HG02571 (cell line): ENCODE results near the gene PSMC3.

Experiments
- ATAC-seq: cut with Tn5 transposase; IDR thresholded peaks from one replicate; pipeline ENCODE4 v1.9.1; 2021; ENCODE audit warnings: mild to moderate bottlenecking, moderate library complexity; ENCODE audit not compliant: unreplicated experiment

The PSMC3 gene

DNA sequence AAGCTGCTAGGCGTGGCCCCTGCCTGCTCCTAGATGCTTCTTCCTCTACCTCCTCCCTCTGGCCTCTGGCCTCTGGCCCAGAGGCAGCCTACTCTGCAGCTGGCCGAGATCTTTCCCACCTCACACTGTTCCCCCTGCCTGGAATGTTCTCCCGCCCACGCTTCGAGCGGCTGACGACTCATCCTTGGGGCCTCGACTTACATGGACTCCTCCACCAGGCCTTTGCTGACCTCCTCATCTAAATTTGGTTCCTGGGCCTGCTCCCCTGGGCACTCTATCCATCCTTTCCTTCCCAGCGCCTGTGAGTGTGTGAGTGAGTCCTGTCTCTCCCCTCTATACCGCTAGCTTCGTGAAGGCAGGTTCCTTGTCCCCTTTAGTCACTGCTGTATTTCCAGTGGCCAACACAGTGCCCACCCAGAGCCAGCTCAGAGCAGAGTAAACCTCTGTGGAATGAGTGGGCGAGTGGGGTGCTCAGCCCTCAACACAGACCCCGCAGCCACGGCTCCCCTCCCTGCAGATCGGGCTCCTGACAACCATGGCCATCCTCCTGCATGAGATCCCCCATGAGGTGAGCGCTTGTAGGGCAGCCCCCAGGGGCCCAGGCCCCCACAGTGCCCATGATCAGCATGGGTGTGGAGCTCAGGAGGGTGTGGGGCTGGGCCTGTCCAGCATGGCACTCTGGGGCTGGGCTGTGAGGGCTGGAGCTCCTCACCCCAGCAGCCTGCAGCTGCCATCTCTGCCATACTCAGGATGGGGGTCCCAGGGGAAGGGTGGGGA, 12.1 kb downstream of the PSMC3 start:
- ATAC-seq = no peak

DNA sequence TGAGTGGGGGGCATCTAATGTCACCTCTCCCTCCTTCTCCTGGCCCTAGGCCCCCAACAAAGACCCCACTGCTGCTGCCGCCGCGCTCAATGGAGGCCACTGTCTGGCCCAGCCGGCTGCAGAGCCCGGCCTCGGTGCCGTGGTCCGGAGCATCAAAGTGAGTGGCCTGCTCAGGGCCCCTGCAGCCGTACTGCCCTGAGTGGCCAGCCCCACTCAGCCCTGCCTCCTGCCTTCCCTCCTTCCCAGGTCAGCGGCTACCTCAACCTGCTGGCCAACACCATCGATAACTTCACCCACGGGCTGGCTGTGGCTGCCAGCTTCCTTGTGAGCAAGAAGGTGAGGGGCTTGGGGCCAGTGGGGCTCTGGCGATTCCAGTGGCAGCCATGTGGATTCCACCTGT, 12.9 kb downstream of the PSMC3 start:
- ATAC-seq = no peak

DNA sequence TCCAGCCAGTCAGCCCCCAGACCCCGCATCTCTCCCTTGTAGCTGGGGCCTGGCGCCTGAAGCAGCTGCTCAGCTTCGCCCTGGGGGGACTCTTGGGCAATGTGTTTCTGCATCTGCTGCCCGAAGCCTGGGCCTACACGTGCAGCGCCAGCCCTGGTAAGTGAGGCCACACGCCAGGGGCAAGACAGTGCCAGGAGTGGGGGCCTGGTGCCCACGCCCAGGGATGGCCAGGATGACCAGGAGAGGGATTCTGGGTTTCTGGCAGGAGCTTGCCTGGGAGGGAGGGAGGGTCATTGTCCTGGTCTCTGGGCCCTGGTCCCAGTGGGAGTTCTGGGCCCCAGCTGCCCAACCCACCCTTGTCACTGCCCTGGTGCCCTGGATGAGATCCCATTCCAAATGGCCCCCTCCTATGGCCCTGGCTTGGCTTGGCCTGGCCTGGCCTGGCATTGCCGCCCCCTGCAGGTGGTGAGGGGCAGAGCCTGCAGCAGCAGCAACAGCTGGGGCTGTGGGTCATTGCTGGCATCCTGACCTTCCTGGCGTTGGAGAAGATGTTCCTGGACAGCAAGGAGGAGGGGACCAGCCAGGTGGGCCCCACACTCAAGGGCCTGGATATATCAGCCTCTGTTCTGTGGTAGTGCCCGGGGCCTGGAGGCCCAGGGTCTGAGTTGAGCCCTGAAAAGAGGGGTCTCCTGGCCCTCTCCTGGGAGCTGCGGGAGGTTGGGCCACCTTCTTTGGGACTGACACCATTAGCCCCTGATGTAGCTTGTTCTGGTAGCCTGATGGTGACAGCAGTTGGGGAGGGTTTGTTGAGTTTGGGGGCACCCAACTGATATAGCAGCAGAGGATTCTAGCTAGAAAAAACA, 14.1 kb downstream of the PSMC3 start:
- no peak for ATAC-seq

DNA sequence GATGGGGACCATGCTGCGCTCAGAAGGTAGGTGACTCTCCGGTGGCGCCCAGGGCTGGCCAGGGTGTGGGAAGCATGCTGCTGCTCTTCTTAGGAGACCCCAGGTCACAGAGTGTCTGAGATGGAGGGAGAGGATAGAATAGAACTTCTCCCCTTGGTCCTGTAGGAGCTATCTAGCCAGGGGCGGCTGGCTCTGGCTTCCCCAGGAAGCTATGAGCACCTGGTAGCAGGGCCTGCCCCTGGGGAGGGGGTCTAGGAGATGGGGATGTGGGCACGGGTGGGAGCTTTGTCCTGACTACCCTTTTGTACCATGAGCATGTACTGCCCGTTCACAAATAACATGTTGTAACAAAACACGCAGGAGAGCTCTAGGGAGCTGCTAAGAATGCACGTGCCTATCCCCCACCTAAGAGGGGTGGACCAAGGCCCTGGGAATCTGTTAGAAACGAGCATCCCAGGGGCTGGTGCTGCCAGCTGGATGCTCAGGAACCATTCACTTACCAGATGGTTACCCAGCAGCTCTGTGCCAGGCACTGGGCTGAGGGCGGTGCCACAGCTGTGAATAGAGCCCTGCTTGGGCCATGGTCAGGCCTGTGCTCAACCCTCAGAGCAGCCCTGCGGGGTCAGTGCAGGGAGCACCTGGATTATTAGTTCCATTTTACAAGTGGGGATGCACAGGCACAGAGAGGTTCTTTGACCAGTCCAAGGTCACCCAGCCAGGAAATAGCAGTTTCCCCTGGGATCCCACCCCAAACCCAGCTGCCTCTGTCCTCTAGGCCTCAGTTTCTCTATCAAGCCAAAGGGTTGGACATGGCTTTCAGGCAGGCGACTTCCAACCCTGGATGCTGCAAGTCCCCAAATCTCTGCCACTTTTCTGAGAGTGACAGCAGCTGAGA, 15.6 kb downstream of the PSMC3 start:
- no peak for ATAC-seq

DNA sequence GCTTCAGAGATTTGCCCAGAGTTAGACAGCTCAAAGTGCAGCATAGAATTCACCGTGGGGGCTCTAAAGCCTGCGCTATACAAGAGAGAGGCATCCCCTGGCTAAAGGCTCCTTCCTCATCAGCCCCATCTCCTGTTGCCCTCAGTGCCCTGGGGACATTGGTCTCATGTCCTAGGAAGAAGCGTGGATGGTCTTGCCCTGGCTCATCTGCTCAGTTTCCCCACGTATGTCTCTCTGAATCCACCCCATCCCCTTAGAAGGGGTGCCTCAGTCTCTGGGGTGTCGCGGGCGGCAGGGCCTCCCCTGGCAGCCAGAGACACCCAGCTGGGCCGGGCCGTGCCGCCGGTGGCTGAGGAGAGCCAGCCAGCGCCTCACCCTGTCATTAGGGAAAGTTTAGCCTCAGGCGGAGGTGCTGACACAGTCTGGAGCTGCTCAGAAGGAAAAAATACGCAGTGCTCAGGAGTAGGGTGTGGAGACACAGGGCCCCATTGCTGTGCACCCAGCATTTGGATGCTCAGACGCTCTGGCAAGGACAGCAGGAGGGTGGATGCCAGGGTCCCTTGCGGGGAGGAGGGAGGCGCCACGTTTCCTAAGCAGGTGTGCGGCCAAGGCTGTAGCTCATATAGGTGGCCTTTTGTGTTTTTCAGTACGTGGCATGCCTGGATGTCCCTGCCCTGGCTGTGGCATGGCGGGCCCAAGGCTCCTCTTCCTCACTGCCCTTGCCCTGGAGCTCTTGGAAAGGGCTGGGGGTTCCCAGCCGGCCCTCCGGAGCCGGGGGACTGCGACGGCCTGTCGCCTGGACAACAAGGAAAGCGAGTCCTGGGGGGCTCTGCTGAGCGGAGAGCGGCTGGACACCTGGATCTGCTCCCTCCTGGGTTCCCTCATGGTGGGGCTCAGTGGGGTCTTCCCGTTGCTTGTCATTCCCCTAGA, 16.5 kb downstream of the PSMC3 start:
- no peak for ATAC-seq

DNA sequence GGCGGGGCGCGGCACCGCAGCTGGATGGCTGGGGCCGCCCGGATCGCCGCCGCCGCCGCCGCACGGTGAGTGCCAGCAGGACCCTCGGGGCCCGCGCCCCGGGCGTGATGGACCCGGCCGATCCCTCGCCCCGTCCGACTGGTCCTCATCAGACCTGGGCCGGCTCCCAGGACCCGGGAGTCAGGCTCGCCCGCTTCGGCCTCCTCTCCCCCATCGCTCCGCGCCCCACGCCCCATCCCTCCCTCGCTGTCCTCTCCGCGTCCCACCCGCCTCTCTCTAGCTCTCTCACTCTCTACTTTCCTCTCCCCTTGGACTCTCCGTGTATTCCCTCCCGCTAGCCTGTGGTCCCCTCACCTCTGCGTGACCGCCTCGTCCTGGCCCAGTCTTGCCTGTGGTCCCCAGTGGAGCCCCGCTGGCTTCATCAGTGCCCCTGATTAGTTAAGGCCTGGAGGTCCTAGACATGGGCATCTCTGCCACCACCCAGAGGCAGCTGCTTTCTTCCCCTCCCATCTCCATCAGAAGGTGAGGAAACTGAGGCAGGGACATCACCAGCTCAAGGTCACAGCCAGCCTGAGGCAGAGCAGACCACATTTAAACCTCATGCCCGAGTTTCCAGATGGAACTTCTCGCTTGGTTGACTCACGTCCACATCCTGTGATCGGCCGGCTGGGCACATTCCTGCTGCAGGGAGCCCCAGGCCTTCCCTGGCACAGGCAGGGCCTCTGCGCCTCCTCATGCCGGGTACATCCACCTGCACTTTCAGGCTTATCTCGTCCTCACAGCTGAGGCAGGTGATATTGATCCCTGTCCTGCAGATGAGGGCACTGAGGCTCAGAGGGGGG, 17.4 kb downstream of the PSMC3 start:
- no peak for ATAC-seq

DNA sequence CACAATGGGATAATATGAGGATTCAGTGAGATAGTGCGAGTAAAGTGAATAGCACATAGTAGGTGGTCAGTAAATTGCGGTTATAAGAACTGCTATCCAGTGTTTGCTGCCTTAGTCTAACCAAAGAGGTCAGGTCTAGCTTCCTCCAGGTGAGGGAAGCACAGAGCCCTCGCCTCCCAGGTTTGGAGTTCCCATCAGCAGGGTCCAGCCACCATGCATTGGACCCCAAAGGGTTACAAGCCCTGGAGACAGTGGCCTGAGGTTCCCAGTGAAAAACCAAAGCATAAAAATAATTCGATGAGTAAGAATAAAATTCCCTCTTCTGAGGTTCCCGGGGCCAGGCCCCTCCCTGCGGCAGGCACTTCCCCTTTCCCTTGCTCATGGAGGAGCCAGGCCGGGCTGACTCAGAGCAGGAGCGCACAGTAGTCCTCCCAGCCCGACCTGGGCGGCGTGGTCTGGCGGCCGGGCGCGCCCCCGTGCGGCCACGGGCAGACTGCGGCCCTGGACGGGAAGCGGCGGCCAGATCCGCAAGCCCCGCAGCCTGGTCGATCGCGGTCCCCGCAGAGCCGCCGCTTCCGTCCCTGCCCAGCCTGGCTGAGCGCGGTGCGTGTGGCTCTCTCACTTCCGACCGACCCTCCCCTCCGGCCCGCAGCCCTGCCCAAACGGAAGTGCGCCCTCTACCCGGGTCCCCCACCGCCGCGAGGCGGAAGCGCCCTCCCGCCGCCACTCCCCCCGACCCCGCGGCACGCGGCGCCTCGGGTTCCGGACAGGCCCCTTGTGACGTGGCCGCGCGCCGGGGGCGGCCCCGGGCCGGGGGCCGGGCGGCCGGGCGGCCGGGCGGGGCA, 18.3 kb downstream of the PSMC3 start, which contains the start of gene SLC39A13:
TSS of gene SLC39A13 (plus strand) at position 845 of the 845 bp plus-strand sequence. CDS start 1,505 bp downstream, outside the sequence.
- ATAC-seq = peak; percentile 80

DNA sequence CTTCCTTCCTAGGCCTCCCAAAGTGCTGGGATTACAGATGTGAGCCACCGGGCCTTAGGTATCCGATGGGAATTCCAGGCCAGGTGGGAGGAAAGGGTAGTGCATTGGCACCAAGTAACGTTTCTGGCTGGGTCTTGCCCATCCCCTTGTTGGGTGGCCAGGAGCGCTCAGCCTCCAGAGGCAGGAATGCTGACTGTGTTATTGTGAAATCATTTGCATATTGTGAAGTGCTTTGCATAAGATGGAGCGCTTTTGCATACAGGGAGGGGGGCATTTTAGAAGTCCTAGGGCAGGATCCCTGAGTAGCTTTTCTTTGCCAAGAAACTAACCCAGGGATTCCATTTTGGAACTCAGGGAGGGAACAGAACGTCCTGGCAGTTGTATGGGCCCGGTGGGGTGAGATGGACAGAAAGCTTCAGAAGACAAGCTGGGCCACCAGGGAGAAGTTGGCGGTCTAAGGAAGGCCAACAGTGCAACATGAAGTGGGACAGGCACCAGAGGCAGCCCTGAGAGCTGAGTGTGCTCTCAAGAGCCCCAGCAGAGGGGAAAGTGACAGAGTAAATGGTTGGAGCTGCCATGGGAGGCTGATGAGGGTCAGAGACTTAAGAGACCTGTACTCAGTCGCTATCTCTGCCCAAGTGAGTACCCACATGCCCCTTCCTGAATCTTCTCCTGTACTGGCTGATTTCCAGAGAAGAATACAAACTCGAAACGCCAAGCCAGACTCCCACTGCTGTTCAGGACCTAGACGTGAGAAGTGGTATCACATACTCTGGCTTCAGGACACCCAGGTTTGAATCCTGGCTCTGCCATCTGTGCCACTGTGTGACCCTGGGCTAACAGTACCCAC, 19.1 kb downstream of the PSMC3 start:
- ATAC-seq = no peak

DNA sequence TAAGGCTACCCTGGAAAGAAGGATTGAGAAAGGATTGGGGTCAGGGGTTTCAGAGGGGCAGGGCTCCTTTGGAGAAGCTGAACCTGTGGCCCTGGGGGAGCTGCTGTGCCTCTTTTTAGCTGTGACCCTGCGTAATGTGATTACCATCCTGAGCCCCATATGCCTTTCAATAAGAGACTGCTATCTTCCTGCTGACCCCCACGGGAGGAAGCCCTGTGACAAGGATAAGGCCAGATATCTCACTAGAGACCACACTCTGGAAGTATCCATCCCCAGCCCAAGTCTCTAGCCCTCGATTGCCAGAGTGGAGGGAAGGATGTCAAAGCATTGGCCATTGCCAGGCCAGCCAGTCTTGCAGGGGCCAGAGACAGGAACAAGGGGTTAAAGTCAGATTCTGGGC, 22.7 kb downstream of the PSMC3 start:
- no peak for ATAC-seq

DNA sequence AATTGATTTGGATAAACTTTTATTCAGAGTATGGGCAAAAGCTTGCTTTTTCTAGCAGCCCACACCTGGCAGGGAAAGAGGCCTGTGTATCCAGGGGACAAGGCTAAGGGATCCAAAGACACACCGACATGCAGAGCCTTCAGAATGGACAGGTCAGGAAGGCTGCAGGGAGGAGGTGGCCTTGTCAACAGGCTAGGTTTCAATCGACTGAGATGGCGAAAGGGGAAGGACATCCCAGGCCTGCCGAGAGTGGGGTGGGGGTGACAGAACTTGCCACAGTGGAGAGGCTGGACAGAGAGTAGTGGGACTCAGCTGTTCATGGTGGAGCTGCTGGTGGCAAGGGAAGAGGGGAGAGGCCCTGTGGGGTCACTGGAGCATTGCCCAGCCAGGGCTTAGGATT, 23.1 kb downstream of the PSMC3 start:
- no peak for ATAC-seq

DNA sequence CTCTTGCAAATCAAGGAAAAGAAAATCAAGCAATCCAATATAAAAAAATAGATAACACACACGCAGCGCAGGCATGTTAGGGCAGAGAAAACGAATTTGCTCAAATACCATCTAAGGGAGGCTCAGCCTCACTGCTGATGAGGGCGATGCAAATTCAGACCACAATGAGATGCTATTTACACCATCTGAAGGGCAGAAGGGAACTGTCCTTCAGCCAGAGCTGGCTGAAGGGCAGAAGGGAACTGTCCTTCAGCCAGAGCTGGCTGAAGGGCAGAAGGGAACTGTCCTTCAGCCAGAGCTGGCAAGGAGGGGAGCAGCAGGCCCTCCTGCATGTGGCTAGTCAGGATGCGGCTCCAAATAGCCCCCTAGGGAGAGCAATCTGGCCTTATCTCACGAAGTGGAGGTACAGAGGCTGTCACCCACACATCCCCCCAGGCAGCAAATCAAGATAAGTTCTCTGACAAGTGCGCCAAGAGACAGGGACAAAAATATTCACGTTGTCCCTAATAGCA, 25.4 kb downstream of the PSMC3 start:
- ATAC-seq = peak; percentile 63

DNA sequence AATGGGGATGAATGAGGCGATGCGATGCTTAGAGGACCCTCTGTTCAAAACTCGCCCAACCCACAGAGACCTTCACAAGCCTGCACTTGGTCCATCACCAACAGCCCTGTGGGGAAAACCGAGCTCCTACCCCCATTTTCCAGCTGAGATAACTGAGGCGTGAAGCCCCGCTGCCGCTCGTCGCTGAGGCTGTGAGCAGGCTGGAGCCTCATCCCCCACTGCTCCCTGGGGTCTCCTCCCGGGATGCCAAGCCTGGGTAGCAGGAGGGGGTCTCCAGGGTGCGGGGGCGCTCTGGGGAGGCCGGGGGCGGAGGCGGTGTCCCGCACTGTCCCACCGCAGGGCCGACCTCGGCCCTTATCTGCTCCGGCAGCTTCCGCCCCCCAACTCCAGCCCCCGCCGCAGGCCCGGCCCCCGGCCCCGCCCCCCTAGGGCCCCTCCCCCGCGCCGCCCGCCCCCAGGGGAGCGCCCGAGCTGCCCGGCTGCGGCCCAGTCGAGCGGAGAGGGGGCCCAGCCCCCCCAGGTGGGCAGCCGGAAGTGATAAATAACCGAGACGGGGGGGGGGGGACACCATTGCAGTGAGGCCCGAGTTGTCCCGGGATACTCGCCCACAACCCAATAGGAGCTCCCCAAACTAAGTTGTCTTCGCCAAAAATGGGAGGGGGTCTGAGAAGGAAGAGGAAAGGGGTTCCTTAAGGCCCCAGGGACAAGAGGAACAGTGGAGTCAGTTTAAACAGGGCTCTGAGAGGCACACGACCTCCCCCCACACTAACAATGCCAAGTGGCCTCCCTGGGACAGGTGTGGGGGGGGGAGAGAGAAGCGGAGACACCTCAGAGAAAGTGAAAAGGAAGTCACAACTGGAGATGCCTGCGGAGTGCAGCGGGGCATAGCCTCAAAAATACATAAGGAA, 26.1 kb downstream of the PSMC3 start:
- ATAC-seq = peak; percentile 54

DNA sequence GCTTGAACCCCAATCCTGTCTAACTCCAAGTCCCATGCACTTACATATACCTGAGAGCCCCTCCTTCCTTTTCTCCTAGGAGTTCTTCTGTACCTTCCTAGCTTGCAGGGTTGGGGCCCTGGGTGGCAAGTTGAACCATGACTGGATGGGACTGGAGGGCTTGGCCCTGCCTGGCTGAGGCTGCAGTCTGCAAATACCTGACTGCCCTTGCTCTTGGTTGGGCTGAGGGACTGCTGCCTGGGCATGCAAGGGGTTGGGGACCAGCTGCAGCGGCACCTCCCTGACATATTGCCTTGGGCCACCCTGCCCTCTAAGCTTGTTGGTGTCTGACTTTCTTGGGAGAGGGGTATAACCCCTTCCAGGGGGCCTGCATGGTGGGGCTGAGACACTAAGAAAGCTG, 27.7 kb downstream of the PSMC3 start:
- no peak for ATAC-seq

DNA sequence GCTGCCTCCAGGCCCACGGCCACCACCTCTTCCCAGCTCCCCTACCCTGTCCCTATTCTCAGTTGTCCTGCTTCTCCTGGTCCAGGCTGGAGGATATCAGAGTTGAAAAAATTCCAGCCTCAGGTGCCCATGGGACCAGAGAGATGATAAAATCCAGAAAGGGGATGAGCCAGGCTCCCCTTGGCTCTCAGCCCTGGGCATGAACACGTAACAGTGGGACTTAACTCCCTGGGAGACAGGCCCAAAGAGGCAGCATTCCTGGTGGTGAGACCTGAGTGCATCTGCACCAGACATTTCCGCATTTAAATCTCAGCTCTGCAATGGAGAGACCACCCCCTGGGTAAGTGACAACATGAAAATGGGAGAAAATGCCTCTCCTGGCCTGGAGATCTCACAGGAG, 28.2 kb downstream of the PSMC3 start:
- ATAC-seq = no peak

DNA sequence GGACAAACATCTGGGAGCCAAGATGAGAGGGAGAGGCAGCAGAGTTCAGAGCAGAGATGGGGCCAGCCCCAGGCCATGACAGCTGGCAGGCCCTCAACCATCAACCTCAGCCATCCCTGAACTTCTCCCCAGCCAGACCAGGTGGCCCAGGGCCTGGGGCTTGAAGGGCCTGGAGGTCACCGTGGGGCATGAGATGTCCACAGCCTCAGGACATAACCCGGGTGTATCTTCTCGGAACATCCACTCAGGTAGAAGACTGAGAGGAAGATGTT, 30.3 kb downstream of the PSMC3 start:
- no peak for ATAC-seq
